Heart right ventricle (tissue), 16 donors: Measurements from ENCODE around the gene KCNQ1. TPM values are rescaled to one million over a fixed set of nuclear protein-coding genes. Genes with fewer than 3 reads are reported as not detected.

Experiments
- ATAC-seq, 8 donors: fragments of 200-7000 bp; cut with Tn5 transposase; one replicate each; pipeline ENCODE4 v1.9.1; 2020; ENCODE audit warnings: mild to moderate bottlenecking in 8 of 8, moderate library complexity in 8 of 8, moderate number of reproducible peaks in 1 of 8
- DNase-seq, 2 donors: peaks; one replicate each; pipeline ENCODE4 v3.0.0-alpha.2; 2020
- H3K27ac ChIP-seq, 10 donors: fragments of 200-600 bp; sonication (generic) in 2 of 10; one replicate each; pipeline versions ENCODE4 v1.5.0 to v1.8.0; 2020 to 2022; ENCODE audit warnings: mild to moderate bottlenecking in 3 of 10
- H3K27me3 ChIP-seq, 7 donors: fragments of 200-600 bp; one replicate each; pipeline ENCODE4 v1.8.0; 2021 to 2022; ENCODE audit warnings: mild to moderate bottlenecking in 2 of 7
- H3K36me3 ChIP-seq, 9 donors: fragments of 200-600 bp; sonication (generic) in 1 of 9; one replicate each; pipeline versions ENCODE4 v1.5.0 to v1.8.0; 2020 to 2022; ENCODE audit warnings: mild to moderate bottlenecking in 2 of 9
- H3K4me1 ChIP-seq, 9 donors: fragments of 200-600 bp; sonication (generic) in 1 of 9; one replicate each; pipeline versions ENCODE4 v1.5.0 to v1.8.0; 2020 to 2022; ENCODE audit warnings: mild to moderate bottlenecking in 4 of 9
- H3K4me3 ChIP-seq, 10 donors: fragments of 200-600 bp; sonication (generic) in 2 of 10; one replicate each; pipeline versions ENCODE4 v1.5.0 to v1.8.0; 2020 to 2022; ENCODE audit warnings: mild to moderate bottlenecking in 7 of 10, moderate library complexity in 2 of 10
- H3K9me3 ChIP-seq, 11 donors: fragments of 200-600 bp in 10 of 11; sonication (generic) in 2 of 11; one replicate each; pipeline versions ENCODE4 v1.5.0 to v1.8.0; 2013 to 2022; ENCODE audit warnings: mild to moderate bottlenecking in 2 of 11, control low read depth in 1 of 11, moderate library complexity in 1 of 11
- WGBS, 2 donors: extraction: QIAGEN DNeasy Blood & Tissue Kit; methylation state at CpG; one replicate each; pipeline ENCODE4 v1.1.7; 2013; ENCODE audit warnings: inconsistent platforms in 1 of 2; 5-methylcytosine and 5-hydroxymethylcytosine counted together
- intact Hi-C, 10 donors: fragments of 100-400 bp; cut with DNase I; formaldehyde crosslinking; loops; one replicate each; pipeline versions ENCODE4 v1.11.1 to v1.14.2; 2022
- polyA plus RNA-seq, 2 donors: library from polyadenylated mRNA; stranded (reverse); fragments of 200-250 nt; gene quantifications; one replicate each; pipeline ENCODE4 v1.2.3, GENCODE V29; 2013
- total RNA-seq, 10 donors: library from RNA; stranded (reverse); fragmentation: NEBNext Ultra II Directional in 3 of 10; extraction: Animal tissue kit (Norgen Biotek cat#: 25700) in 3 of 10; gene quantifications; one replicate each; pipeline versions ENCODE4 v1.2.1 to v1.2.4, GENCODE V29; 2021 to 2023
- TF ChIP-seq, protein P1 (sequence below), 9 donors: fragments of 200-600 bp; sonication (generic) in 2 of 9; IDR thresholded peaks; one replicate each; pipeline versions ENCODE4 v1.5.0 to v1.8.0; 2021 to 2022; ENCODE audit warnings: antibody characterized with exemption in 9 of 9, mild to moderate bottlenecking in 5 of 9, moderate library complexity in 1 of 9
- donor health status: Arrhythmogenic right ventricular cardiomyopathy.
- donor health status: ischemic (EF 13 %, LVEDD 7.1; RV severe dilation, severe dysfunction).
- donor health status: healthy with polysubstance abuse.
- donor health status: DM: no; HTN: yes; CAD: no.
- donor health status: DM: no; HTN: no; CAD: no.
- donor health status: ischemic (EF 25% LVEDD 6.9; RV normal size, moderate dysfunction).
- donor health status: ischemic (EF 25% LVEDD 5.7; RV mildly dilated, moderate dysfunction).
- donor health status: healthy.
- donor health status: DM: yes; HTN: yes; CAD: no.
- donor health status: Ischemic cardiomyopathy.
- donor health status: ischemic (EF 35%, LVEDD 5.7; RV mildly dilated, moderate dysfunction).
- donor health status: nonischemic (EF 11% LVEDD 7.7; RV severe dilation, severe dysfunction).
- donor health status: DM: yes; HTN: yes; CAD: no.
- donor health status: PGD.
- donor health status: ischemic (EF 29% LVEDD 5.4; RV normal size, mild dysfunction).
- donor health status: nonischemic (EF 23%, LVEDD 6.1; RV moderate dilation, normal function).

Gene KCNQ1
- total and polyA plus RNA-seq, 12 donors = 19.9 to 48.2 (median 33.7) TPM

- no peak overlapping the region for H3K4me3 ChIP-seq
- WGBS, 2 donors = 89 to 93% methylated on average over 18 of the region's 18 CpGs
- intact Hi-C loops = no loop called here
- no peak overlapping the region for H3K27ac ChIP-seq
- no peaks in the 10 kb centered on the region for H3K9me3 ChIP-seq
- TF ChIP-seq, protein P1, sequence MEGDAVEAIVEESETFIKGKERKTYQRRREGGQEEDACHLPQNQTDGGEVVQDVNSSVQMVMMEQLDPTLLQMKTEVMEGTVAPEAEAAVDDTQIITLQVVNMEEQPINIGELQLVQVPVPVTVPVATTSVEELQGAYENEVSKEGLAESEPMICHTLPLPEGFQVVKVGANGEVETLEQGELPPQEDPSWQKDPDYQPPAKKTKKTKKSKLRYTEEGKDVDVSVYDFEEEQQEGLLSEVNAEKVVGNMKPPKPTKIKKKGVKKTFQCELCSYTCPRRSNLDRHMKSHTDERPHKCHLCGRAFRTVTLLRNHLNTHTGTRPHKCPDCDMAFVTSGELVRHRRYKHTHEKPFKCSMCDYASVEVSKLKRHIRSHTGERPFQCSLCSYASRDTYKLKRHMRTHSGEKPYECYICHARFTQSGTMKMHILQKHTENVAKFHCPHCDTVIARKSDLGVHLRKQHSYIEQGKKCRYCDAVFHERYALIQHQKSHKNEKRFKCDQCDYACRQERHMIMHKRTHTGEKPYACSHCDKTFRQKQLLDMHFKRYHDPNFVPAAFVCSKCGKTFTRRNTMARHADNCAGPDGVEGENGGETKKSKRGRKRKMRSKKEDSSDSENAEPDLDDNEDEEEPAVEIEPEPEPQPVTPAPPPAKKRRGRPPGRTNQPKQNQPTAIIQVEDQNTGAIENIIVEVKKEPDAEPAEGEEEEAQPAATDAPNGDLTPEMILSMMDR (IDR thresholded peaks at IDR 0.05) = no peak
- peak in 1 of 2 donors; percentile 6 for DNase-seq
- H3K4me1 ChIP-seq = peaks cover 0 to 16% (median 8%) of the 10 kb centered on the region in 9 donors
- no peak for ATAC-seq
- peaks cover 0 to 15% (median 0%) of the 10 kb centered on the region in 7 donors for H3K27me3 ChIP-seq
- no peaks in the 10 kb centered on the region for H3K36me3 ChIP-seq
These were observed 349.5 kb downstream of the KCNQ1 start for GRCh38 chr11:2794046-2794967.

- intact Hi-C loops = no loop called here
- no peaks in the 10 kb centered on the region for H3K36me3 ChIP-seq
- DNase-seq (peak in 1 of 2 donors; percentile 10), ATAC-seq (no peak)
- H3K4me3 ChIP-seq = no peak overlapping the region
- no peaks in the 10 kb centered on the region for H3K9me3 ChIP-seq
- H3K27ac ChIP-seq = no peak overlapping the region
- TF ChIP-seq, protein P1 (IDR thresholded peaks at IDR 0.05) = no peak
- H3K4me1 ChIP-seq = peaks cover 0 to 16% (median 9%) of the 10 kb centered on the region in 9 donors
- H3K27me3 ChIP-seq = peaks cover 0 to 15% (median 0%) of the 10 kb centered on the region in 7 donors
- WGBS, 2 donors = 95% methylated on average over 12 of the region's 12 CpGs
These were observed 350.1 kb downstream of the KCNQ1 start for GRCh38 chr11:2794968-2795322.

GRCh38 chr11:2795491-2795991 lies 350.7 kb downstream of the KCNQ1 start:
- 96 to 97% methylated on average over 10 of the region's 10 CpGs for WGBS, 2 donors
- Histone ChIP-seq H3K27me3 (peaks cover 0 to 15% (median 0%) of the 10 kb centered on the region in 7 donors), H3K4me1 (peaks cover 0 to 20% (median 12%) of the 10 kb centered on the region in 9 donors), H3K4me3 (no peak overlapping the region), H3K36me3 (no peaks in the 10 kb centered on the region), H3K9me3 (no peaks in the 10 kb centered on the region), H3K27ac (no peak overlapping the region)
- DNase-seq (peak in 1 of 2 donors; percentile 8), ATAC-seq (no peak)
- intact Hi-C loops = no loop called here
- TF ChIP-seq, protein P1 (IDR thresholded peaks at IDR 0.05) = no peak

- H3K4me3 ChIP-seq = no peak overlapping the region
- H3K9me3 ChIP-seq = no peaks in the 10 kb centered on the region
- WGBS, 2 donors = 91 to 93% methylated on average over 15 of the region's 15 CpGs
- peaks cover 0 to 13% (median 0%) of the 10 kb centered on the region in 7 donors for H3K27me3 ChIP-seq
- no peak overlapping the region for H3K27ac ChIP-seq
- TF ChIP-seq, protein P1 (IDR thresholded peaks at IDR 0.05) = no peak
- ATAC-seq (no peak), DNase-seq (peak in 1 of 2 donors; percentile 13)
- peaks cover 0 to 18% (median 9%) of the 10 kb centered on the region in 9 donors for H3K4me1 ChIP-seq
- no peaks in the 10 kb centered on the region for H3K36me3 ChIP-seq
- intact Hi-C loops = no loop called here
These were observed 351.3 kb downstream of the KCNQ1 start for GRCh38 chr11:2796091-2796490.
